BE2C (cell line): ENCODE data around the gene ZNF83.

Experiments used
- DNase-seq: peaks from one replicate; pipeline ENCODE4 v3.0.0-alpha.2; 2020
- H3K27me3 ChIP-seq: fragments of 250-450 bp; sonication (Bioruptor Pico); 2 replicates; pipeline ENCODE4 v1.5.1; 2020; ENCODE audit warnings: mild to moderate bottlenecking
- H3K36me3 ChIP-seq: fragments of 250-450 bp; sonication (Bioruptor Pico); 2 replicates; pipeline ENCODE4 v1.5.1; 2020; ENCODE audit warnings: mild to moderate bottlenecking
- H3K4me1 ChIP-seq: fragments of 250-450 bp; sonication (Bioruptor Pico); 2 replicates; pipeline ENCODE4 v1.5.1; 2020
- H3K4me3 ChIP-seq: 2 replicates; pipeline ENCODE4 v1.5.1; 2011; ENCODE audit warnings: low read depth, low read length
- H3K9me3 ChIP-seq: fragments of 250-450 bp; sonication (Bioruptor Pico); 2 replicates; pipeline ENCODE4 v1.5.1; 2020
- TF ChIP-seq, protein P1 (sequence below): IDR thresholded peaks from 2 replicates; pipeline ENCODE4 v1.5.1; 2012; ENCODE audit warnings: mild to moderate bottlenecking, low read depth, low read length

ZNF83 gene

DNA sequence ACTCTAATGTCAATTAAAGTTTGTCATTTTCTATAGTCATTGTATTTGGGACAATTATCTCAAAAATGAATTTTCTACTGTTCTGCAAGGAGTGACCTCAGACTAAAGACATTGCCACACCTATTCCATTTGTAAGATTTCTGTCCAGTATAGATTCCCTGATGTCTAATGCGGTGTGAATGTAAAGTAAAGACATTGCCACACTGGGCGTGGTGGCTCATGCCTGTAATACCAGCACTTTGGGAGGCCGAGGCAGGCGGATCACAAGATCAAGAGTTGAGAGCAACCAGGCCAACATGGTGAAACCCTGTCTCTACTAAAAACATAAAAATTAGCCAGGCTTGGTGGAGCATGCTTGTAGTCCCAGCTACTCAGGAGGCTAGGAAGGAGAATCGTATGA is 13.8 kb upstream of the ZNF83 start:
- Histone ChIP-seq H3K9me3 (no peaks in the 10 kb centered on the region), H3K27me3 (no peaks in the 10 kb centered on the region), H3K36me3 (peaks cover 8% of the 10 kb centered on the region), H3K4me3 (no peak overlapping the region), H3K4me1 (no peaks in the 10 kb centered on the region)
- DNase-seq, result no peak
- TF ChIP-seq, protein P1, sequence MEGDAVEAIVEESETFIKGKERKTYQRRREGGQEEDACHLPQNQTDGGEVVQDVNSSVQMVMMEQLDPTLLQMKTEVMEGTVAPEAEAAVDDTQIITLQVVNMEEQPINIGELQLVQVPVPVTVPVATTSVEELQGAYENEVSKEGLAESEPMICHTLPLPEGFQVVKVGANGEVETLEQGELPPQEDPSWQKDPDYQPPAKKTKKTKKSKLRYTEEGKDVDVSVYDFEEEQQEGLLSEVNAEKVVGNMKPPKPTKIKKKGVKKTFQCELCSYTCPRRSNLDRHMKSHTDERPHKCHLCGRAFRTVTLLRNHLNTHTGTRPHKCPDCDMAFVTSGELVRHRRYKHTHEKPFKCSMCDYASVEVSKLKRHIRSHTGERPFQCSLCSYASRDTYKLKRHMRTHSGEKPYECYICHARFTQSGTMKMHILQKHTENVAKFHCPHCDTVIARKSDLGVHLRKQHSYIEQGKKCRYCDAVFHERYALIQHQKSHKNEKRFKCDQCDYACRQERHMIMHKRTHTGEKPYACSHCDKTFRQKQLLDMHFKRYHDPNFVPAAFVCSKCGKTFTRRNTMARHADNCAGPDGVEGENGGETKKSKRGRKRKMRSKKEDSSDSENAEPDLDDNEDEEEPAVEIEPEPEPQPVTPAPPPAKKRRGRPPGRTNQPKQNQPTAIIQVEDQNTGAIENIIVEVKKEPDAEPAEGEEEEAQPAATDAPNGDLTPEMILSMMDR, result no peak

DNA sequence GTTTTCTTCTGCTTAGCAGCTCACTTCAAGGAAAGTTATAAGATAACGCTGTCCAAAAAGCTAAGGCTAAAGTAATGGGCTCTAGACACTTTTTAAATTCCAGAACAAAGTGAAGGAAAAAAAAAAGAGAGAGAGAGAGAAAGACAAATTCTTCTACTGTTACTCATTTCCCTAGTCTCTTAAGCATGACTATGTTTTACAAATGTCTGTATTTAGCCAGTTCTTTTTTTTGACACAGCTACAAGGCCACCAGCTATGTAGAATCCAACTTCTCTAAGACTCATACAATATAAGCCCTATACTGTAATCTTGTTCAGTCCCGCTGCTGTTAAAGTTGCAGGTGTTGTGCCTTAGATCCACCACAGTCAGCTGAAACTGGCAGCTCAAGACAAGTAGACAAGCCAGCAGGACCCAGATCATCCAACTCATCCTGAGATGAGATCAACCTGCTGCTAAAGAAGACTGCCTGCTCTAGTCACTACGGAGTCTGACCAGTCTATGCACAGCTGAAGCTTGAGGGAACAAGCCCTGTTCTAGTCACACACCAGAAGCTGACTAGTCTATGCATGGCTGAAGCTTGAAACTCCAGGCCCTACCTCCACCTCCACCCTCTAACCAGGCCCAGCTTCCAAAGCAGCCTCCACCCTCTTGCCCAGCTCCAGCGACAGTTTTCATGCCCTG is 10.3 kb upstream of the ZNF83 start:
- no peak overlapping the region for H3K4me3 ChIP-seq
- H3K27me3 ChIP-seq, result no peaks in the 10 kb centered on the region
- H3K36me3 ChIP-seq, result peaks cover 7% of the 10 kb centered on the region
- no peak for DNase-seq
- no peaks in the 10 kb centered on the region for H3K4me1 ChIP-seq
- TF ChIP-seq, protein P1, result no peak
- H3K9me3 ChIP-seq, result no peaks in the 10 kb centered on the region

DNA sequence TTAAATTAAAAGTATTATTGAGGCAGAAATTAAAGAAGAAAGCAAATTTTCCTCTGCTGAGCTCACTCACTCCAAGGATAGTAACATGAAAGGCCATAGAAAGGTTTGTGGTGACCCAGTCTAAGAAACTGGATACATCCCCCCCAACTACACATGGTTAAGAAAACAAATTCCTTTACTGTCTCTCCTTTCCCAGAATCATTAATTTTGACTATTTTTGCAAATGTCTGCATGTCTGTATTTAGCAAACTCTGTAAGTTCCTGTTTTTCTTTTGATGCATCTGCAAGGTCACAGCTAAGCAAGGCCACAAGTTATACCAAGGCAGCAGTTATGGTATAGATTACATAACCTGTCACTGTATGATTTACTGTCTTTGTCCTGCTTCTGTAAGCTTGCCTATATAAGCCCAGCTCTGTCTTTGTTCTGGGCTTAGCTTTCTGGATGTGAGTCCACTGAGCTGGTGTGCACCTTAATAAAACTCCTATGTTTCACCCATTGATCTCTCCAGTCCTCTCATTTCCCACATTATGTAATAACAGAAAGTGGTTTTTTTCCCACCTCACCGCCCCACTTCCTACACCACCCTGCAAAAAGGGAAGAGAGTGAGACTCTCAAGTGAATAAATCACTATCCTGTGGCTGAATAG is 8.5 kb upstream of the ZNF83 start:
- Histone ChIP-seq H3K4me1 (no peaks in the 10 kb centered on the region), H3K27me3 (no peaks in the 10 kb centered on the region), H3K36me3 (no peaks in the 10 kb centered on the region), H3K4me3 (no peak overlapping the region), H3K9me3 (no peaks in the 10 kb centered on the region)
- no peak for DNase-seq
- TF ChIP-seq, protein P1, result no peak

DNA sequence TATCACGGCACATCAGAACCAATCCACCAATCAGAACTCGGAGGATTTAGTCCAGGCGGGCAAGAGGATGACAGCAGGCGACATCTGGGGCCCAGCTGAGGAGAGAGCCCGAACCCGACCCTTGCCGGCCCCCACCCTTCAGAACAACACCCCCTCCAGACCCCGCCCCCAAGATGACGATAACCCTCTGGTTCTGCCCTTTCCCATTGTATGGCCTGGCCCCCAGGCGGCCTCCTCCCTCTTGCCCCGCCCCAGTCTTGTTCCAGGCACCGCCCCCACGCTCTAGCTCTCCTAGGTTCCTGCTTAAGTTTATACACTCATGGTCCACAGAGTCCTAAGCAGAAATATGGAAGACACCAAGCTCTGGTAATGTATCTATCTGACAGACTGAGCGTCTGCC is 2.8 kb upstream of the ZNF83 start:
- H3K9me3 ChIP-seq, result no peaks in the 10 kb centered on the region
- H3K4me3 ChIP-seq, result no peak overlapping the region
- H3K36me3 ChIP-seq, result no peaks in the 10 kb centered on the region
- TF ChIP-seq, protein P1, result no peak
- no peaks in the 10 kb centered on the region for H3K4me1 ChIP-seq
- no peaks in the 10 kb centered on the region for H3K27me3 ChIP-seq
- DNase-seq, result peak; percentile 57

DNA sequence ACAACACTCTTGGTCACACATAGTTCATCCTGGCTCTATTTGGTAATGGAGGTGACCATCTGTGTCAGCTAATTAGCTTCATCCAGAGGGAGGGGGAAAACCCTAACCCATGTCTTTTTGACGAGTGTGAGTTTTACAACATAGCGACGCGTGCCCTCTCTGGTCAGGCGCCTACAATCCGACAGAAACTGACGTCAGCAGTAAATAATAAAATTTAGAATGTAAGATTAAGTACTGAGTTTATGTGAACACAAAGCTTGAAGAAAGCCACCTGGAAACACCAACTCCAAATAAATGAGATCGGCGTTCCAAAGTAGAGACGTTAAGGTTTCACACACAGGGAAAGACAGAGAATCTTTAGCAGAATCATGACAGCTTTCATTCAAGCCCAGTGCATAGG is 1.8 kb upstream of the ZNF83 start:
- no peaks in the 10 kb centered on the region for H3K36me3 ChIP-seq
- H3K9me3 ChIP-seq, result no peaks in the 10 kb centered on the region
- no peak overlapping the region for H3K4me3 ChIP-seq
- H3K27me3 ChIP-seq, result no peaks in the 10 kb centered on the region
- H3K4me1 ChIP-seq, result no peaks in the 10 kb centered on the region
- DNase-seq, result no peak
- TF ChIP-seq, protein P1, result no peak

DNA sequence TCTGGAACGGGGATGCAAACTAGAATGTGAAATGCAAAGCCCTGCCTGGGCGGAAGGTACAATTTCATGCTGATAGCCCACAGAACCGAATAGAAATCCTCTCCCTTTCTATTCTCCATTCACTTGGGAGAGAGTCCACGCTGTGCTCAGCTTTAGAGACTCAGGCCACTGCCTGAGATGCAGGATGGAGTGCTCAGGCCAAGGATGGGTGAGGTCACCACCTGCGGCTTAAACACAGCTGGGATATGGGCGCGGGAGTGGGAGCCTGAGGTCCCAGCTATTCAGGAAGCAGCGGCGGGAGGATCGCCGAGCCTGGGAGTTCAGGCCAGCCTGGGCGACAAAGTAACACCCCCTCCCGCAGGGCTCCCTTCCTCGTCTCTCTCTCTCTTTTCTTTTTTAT is 446 bp upstream of the ZNF83 start:
- Histone ChIP-seq H3K9me3 (no peaks in the 10 kb centered on the region), H3K4me3 (peak overlapping the region; percentile 84), H3K4me1 (no peaks in the 10 kb centered on the region), H3K27me3 (no peaks in the 10 kb centered on the region), H3K36me3 (no peaks in the 10 kb centered on the region)
- peak; percentile 8 for DNase-seq
- TF ChIP-seq, protein P1, result no peak
